Activated CD4-positive, alpha-beta T cell treated with anti-CD3 and anti-CD28 coated beads, Interleukin-2, amount 10 ng/mL, durations not matched to agents 24 days and 14 days (primary cell): Measurements from ENCODE around the gene RAPGEF2. TPM values are rescaled to one million over a fixed set of nuclear protein-coding genes. Genes with fewer than 3 reads are reported as not detected.

Source experiments
- DNase-seq: peaks from one replicate; pipeline ENCODE4 v3.0.0; 2022
- H3K27ac Mint-ChIP-seq: one replicate; pipeline ENCODE4 v1.8.0; 2022; ENCODE audit warnings: mild to moderate bottlenecking, mixed read lengths
- H3K27me3 Mint-ChIP-seq: one replicate; pipeline ENCODE4 v1.8.0; 2022; ENCODE audit warnings: mixed read lengths
- H3K36me3 Mint-ChIP-seq: one replicate; pipeline ENCODE4 v1.8.0; 2022; ENCODE audit warnings: low read depth, mild to moderate bottlenecking, mixed read lengths
- H3K4me1 Mint-ChIP-seq: one replicate; pipeline ENCODE4 v1.8.0; 2021; ENCODE audit warnings: mixed read lengths
- H3K4me3 Mint-ChIP-seq: one replicate; pipeline ENCODE4 v1.8.0; 2022; ENCODE audit warnings: mild to moderate bottlenecking, moderate library complexity, mixed read lengths
- H3K9me3 Mint-ChIP-seq: one replicate; pipeline ENCODE4 v1.8.0; 2021; ENCODE audit warnings: mixed read lengths
- intact Hi-C: fragments of 100-400 bp; cut with micrococcal nuclease; formaldehyde crosslinking; loops from one replicate; pipeline ENCODE4 v1.15.1; 2023
- total RNA-seq: library from RNA; stranded (reverse); gene quantifications from 2 replicates; pipeline ENCODE4 v1.2.3, GENCODE V29; 2022

Gene RAPGEF2
- total RNA-seq, 1 donor from 2014 or later: 27.1 TPM

DNA sequence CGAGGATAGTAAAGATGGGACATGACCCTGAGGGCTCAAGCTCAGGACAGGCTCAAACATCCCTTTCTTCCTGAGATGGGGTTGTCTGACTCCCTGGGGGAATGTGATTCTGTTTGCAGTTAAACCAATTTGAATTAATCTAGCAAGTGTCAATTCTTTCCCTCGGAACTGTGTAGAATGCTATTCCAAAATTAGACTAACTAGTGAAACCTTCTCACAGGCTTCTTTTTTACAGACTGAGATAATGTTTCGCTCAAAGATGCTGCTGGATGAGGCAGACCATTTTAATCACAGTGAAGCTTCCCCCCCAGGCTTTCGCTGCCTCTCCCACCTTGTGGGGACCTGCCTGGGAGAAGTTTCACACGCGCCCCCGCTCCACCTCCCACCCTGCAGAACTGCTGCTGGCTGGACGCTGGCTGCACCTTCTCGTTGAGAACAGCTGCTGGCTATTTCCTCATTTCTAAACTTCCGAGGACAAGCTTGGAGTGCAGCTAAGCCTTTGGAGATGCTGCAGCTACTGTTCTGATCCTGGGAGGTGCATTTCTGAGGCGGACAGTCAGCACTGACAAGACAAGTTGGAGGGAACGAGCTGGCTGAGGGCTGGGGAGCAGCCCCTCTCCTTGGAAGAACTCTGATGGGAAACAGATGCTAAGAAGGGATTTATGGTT lies 297.8 kb downstream of the RAPGEF2 start:
- H3K4me3 Mint-ChIP-seq: no peak overlapping the region
- H3K36me3 Mint-ChIP-seq: no peaks in the 10 kb centered on the region
- H3K9me3 Mint-ChIP-seq: no peaks in the 10 kb centered on the region
- peaks cover 4% of the 10 kb centered on the region for H3K4me1 Mint-ChIP-seq
- intact Hi-C loops: no loop called here
- DNase-seq: no peak
- H3K27me3 Mint-ChIP-seq: peaks cover 4% of the 10 kb centered on the region
- H3K27ac Mint-ChIP-seq: no peak overlapping the region

DNA sequence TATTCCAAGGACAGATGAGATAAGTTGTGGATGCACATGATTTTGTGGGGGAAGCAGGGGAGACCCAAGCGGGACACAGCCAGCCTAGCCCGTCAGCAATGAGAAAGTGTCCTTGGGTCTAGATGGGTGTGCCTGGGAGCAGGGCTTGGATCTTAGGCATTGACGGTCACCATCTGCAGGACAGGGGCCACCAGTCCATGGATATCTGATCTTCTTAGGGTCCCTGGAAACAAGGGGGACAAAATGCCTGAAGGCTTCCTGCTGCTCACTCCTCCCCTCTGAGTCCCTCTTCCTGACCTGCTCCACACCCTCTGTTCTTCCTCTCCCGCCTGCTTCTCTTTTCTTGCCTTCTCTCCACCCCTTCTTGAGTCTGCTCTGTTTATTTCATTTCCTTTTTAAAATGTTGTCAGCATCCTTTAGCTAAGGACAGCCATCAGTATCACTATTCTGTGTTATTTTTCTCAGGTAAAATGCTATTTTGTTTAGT lies 298.4 kb downstream of the RAPGEF2 start:
- intact Hi-C loops: no loop called here
- H3K4me3 Mint-ChIP-seq: no peak overlapping the region
- H3K36me3 Mint-ChIP-seq: no peaks in the 10 kb centered on the region

DNA sequence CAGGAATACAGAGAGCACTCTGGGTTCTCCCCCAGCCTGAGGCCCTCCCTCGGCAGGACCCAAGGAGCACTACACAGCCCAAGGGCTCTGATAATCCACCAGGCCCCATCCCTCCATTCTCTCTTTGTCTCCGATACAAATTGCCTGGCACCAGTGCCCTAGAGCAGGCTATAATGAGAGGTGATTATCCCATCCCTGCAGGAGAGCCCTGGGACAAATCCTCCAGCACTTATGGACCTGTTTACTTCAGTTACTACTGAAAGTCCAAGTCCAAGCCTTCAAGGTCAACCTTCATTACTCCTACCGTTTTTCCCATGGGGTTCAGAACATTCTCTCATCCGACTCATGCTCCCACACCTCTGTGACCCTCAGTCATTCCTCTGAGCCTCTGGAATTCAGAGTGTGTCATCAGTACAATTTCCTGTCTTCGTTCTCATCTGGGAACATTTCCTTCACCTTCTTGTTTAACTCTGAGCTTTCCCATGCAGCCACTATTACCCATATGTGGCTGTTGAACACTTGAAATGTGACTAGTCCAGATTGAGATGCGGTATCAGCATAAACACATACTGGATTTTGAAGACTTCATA lies 299.0 kb downstream of the RAPGEF2 start:
- no peaks in the 10 kb centered on the region for H3K9me3 Mint-ChIP-seq
- H3K36me3 Mint-ChIP-seq: no peaks in the 10 kb centered on the region
- H3K27ac Mint-ChIP-seq: no peak overlapping the region
- peaks cover 4% of the 10 kb centered on the region for H3K4me1 Mint-ChIP-seq
- peaks cover 4% of the 10 kb centered on the region for H3K27me3 Mint-ChIP-seq
- DNase-seq: no peak
- intact Hi-C loops: no loop called here
- no peak overlapping the region for H3K4me3 Mint-ChIP-seq

More for the DNA sequence above, 298.4 kb downstream of the RAPGEF2 start:
- Mint-ChIP-seq H3K27ac (no peak overlapping the region), H3K27me3 (peaks cover 4% of the 10 kb centered on the region), H3K4me1 (peaks cover 4% of the 10 kb centered on the region), H3K9me3 (no peaks in the 10 kb centered on the region)
- no peak for DNase-seq
